ENCODE data around the gene IL17C.
A peak's percentile ranks its signal among the peaks of the same experiment; 100 is the strongest.
"Not testable (repeated sequence)": the region's sequence is repeated elsewhere in the genome, so short reads cannot be mapped to it uniquely, and the experiment has no call there.

IL17C gene

GRCh38 chr16:88658714-88659113 is 20.3 kb downstream of the IL17C start:
- Histone ChIP-seq H3K36me3 (ENCODE audit: control insufficient read depth, insufficient read depth, low read length) (peaks cover 5% of the 10 kb centered on the region), H3K9me3 (ENCODE audit: control insufficient read depth, low read length) (no peaks in the 10 kb centered on the region), H3K4me3 (ENCODE audit: insufficient read depth, low read depth, low read length) (no peak overlapping the region), H3K4me1 (ENCODE audit: control insufficient read depth, insufficient read depth, low read length) (no peaks in the 10 kb centered on the region), H3K27me3 (ENCODE audit: control insufficient read depth, insufficient read depth, low read length, poor library complexity, severe bottlenecking) (peaks cover under 1% of the 10 kb centered on the region), H3K27ac (ENCODE audit: insufficient read depth, low read depth, low read length, poor library complexity, severe bottlenecking) (no peak overlapping the region)
- WGBS, 2 experiments: 91 to 93% methylated on average over 14 to 15 of the region's 15 CpGs

GRCh38 chr16:88659160-88659559 is 20.8 kb downstream of the IL17C start:
- no peak overlapping the region for H3K27ac ChIP-seq (ENCODE audit: insufficient read depth, low read depth, low read length, poor library complexity, severe bottlenecking)
- 94 to 95% methylated on average over 25 of the region's 25 CpGs for WGBS, 2 experiments

GRCh38 chr16:88661468-88661867 is 23.1 kb downstream of the IL17C start:
- H3K27ac ChIP-seq (ENCODE audit: insufficient read depth, low read depth, low read length, poor library complexity, severe bottlenecking): no peak overlapping the region
- no peak overlapping the region for H3K4me3 ChIP-seq (ENCODE audit: insufficient read depth, low read depth, low read length)
- H3K4me1 ChIP-seq (ENCODE audit: control insufficient read depth, insufficient read depth, low read length): no peaks in the 10 kb centered on the region
- no peaks in the 10 kb centered on the region for H3K9me3 ChIP-seq (ENCODE audit: control insufficient read depth, low read length)
- WGBS, 2 experiments: 85% methylated on average over 8 to 10 of the region's 10 CpGs
- H3K27me3 ChIP-seq (ENCODE audit: control insufficient read depth, insufficient read depth, low read length, poor library complexity, severe bottlenecking): peaks cover 6% of the 10 kb centered on the region
- H3K36me3 ChIP-seq (ENCODE audit: control insufficient read depth, insufficient read depth, low read length): no peaks in the 10 kb centered on the region

More at GRCh38 chr16:88659160-88659559, 20.8 kb downstream of the IL17C start:
- H3K4me3 ChIP-seq (ENCODE audit: insufficient read depth, low read depth, low read length): no peak overlapping the region
- H3K9me3 ChIP-seq (ENCODE audit: control insufficient read depth, low read length): no peaks in the 10 kb centered on the region
- peaks cover 5% of the 10 kb centered on the region for H3K27me3 ChIP-seq (ENCODE audit: control insufficient read depth, insufficient read depth, low read length, poor library complexity, severe bottlenecking)
- H3K4me1 ChIP-seq (ENCODE audit: control insufficient read depth, insufficient read depth, low read length): no peaks in the 10 kb centered on the region
- peaks cover 5% of the 10 kb centered on the region for H3K36me3 ChIP-seq (ENCODE audit: control insufficient read depth, insufficient read depth, low read length)

- WGBS, 2 experiments: 2 to 3% methylated on average over 49 of the region's 49 CpGs
- H3K36me3 ChIP-seq (ENCODE audit: control insufficient read depth, insufficient read depth, low read length): no peaks in the 10 kb centered on the region
- no peaks in the 10 kb centered on the region for H3K9me3 ChIP-seq (ENCODE audit: control insufficient read depth, low read length)
These were observed 24.0 kb downstream of the IL17C start for GRCh38 chr16:88662222-88662842.

GRCh38 chr16:88662843-88663606 is 24.7 kb downstream of the IL17C start, which contains the start of gene MVD:
Gene MVD, minus strand, starts transcription at chr16:88663091. Its CDS starts 11 bp downstream, at chr16:88663080.
- Histone ChIP-seq H3K4me1 (ENCODE audit: control insufficient read depth, insufficient read depth, low read length) (no peaks in the 10 kb centered on the region), H3K4me3 (ENCODE audit: insufficient read depth, low read depth, low read length) (peak within 1 kb of the TSS; percentile 72), H3K27me3 (ENCODE audit: control insufficient read depth, insufficient read depth, low read length, poor library complexity, severe bottlenecking) (peaks cover 6% of the 10 kb centered on the region), H3K27ac (ENCODE audit: insufficient read depth, low read depth, low read length, poor library complexity, severe bottlenecking) (no peak within 1 kb of the TSS), H3K36me3 (ENCODE audit: control insufficient read depth, insufficient read depth, low read length) (no peaks in the 10 kb centered on the region), H3K9me3 (ENCODE audit: control insufficient read depth, low read length) (no peaks in the 10 kb centered on the region)
- WGBS, 2 experiments: 0% methylated on average over 88 of the region's 88 CpGs

More at GRCh38 chr16:88662222-88662842, 24.0 kb downstream of the IL17C start:
- Histone ChIP-seq H3K27ac (ENCODE audit: insufficient read depth, low read depth, low read length, poor library complexity, severe bottlenecking) (no peak overlapping the region), H3K4me1 (ENCODE audit: control insufficient read depth, insufficient read depth, low read length) (no peaks in the 10 kb centered on the region), H3K4me3 (ENCODE audit: insufficient read depth, low read depth, low read length) (peak overlapping the region; percentile 72), H3K27me3 (ENCODE audit: control insufficient read depth, insufficient read depth, low read length, poor library complexity, severe bottlenecking) (peaks cover 6% of the 10 kb centered on the region)

- no peak overlapping the region for H3K4me3 ChIP-seq (ENCODE audit: insufficient read depth, low read depth, low read length)
- H3K9me3 ChIP-seq (ENCODE audit: control insufficient read depth, low read length): no peaks in the 10 kb centered on the region
- peaks cover 6% of the 10 kb centered on the region for H3K27me3 ChIP-seq (ENCODE audit: control insufficient read depth, insufficient read depth, low read length, poor library complexity, severe bottlenecking)
- no peak overlapping the region for H3K27ac ChIP-seq (ENCODE audit: insufficient read depth, low read depth, low read length, poor library complexity, severe bottlenecking)
- no peaks in the 10 kb centered on the region for H3K36me3 ChIP-seq (ENCODE audit: control insufficient read depth, insufficient read depth, low read length)
- no peaks in the 10 kb centered on the region for H3K4me1 ChIP-seq (ENCODE audit: control insufficient read depth, insufficient read depth, low read length)
- WGBS, 2 experiments: 95 to 96% methylated on average over 4 of the region's 4 CpGs
These were observed 26.8 kb downstream of the IL17C start for GRCh38 chr16:88665148-88665547.

GRCh38 chr16:88665570-88665969 is 27.2 kb downstream of the IL17C start:
- H3K4me3 ChIP-seq (ENCODE audit: insufficient read depth, low read depth, low read length): no peak overlapping the region
- no peaks in the 10 kb centered on the region for H3K9me3 ChIP-seq (ENCODE audit: control insufficient read depth, low read length)
- H3K4me1 ChIP-seq (ENCODE audit: control insufficient read depth, insufficient read depth, low read length): no peaks in the 10 kb centered on the region
- WGBS, 2 experiments: 95 to 96% methylated on average over 3 of the region's 3 CpGs
- H3K27me3 ChIP-seq (ENCODE audit: control insufficient read depth, insufficient read depth, low read length, poor library complexity, severe bottlenecking): peaks cover 6% of the 10 kb centered on the region
- H3K27ac ChIP-seq (ENCODE audit: insufficient read depth, low read depth, low read length, poor library complexity, severe bottlenecking): no peak overlapping the region
- H3K36me3 ChIP-seq (ENCODE audit: control insufficient read depth, insufficient read depth, low read length): no peaks in the 10 kb centered on the region

GRCh38 chr16:88667461-88667860 is 29.1 kb downstream of the IL17C start:
- H3K27ac ChIP-seq (ENCODE audit: insufficient read depth, low read depth, low read length, poor library complexity, severe bottlenecking): no peak overlapping the region
- H3K27me3 ChIP-seq (ENCODE audit: control insufficient read depth, insufficient read depth, low read length, poor library complexity, severe bottlenecking): peaks cover 6% of the 10 kb centered on the region
- no peak overlapping the region for H3K4me3 ChIP-seq (ENCODE audit: insufficient read depth, low read depth, low read length)
- H3K4me1 ChIP-seq (ENCODE audit: control insufficient read depth, insufficient read depth, low read length): peaks cover 2% of the 10 kb centered on the region
- H3K36me3 ChIP-seq (ENCODE audit: control insufficient read depth, insufficient read depth, low read length): no peaks in the 10 kb centered on the region
- WGBS, 2 experiments: 72 to 79% methylated on average over 5 of the region's 5 CpGs
- H3K9me3 ChIP-seq (ENCODE audit: control insufficient read depth, low read length): no peaks in the 10 kb centered on the region

GRCh38 chr16:88669493-88669892 is 31.1 kb downstream of the IL17C start:
- not testable (repeated sequence) for H3K9me3 ChIP-seq (ENCODE audit: control insufficient read depth, low read length); H3K4me3 ChIP-seq (ENCODE audit: insufficient read depth, low read depth, low read length); H3K36me3 ChIP-seq (ENCODE audit: control insufficient read depth, insufficient read depth, low read length); H3K27me3 ChIP-seq (ENCODE audit: control insufficient read depth, insufficient read depth, low read length, poor library complexity, severe bottlenecking); H3K4me1 ChIP-seq (ENCODE audit: control insufficient read depth, insufficient read depth, low read length); H3K27ac ChIP-seq (ENCODE audit: insufficient read depth, low read depth, low read length, poor library complexity, severe bottlenecking)
- WGBS, 2 experiments: 78 to 94% methylated on average over 6 to 7 of the region's 8 CpGs

GRCh38 chr16:88669980-88670379 is 31.6 kb downstream of the IL17C start:
- WGBS, 2 experiments: 93 to 94% methylated on average over 10 of the region's 10 CpGs
- Histone ChIP-seq H3K9me3 (ENCODE audit: control insufficient read depth, low read length) (no peaks in the 10 kb centered on the region), H3K36me3 (ENCODE audit: control insufficient read depth, insufficient read depth, low read length) (no peaks in the 10 kb centered on the region), H3K4me3 (ENCODE audit: insufficient read depth, low read depth, low read length) (no peak overlapping the region), H3K4me1 (ENCODE audit: control insufficient read depth, insufficient read depth, low read length) (peaks cover 5% of the 10 kb centered on the region), H3K27ac (ENCODE audit: insufficient read depth, low read depth, low read length, poor library complexity, severe bottlenecking) (no peak overlapping the region), H3K27me3 (ENCODE audit: control insufficient read depth, insufficient read depth, low read length, poor library complexity, severe bottlenecking) (no peaks in the 10 kb centered on the region)

Measured in ectodermal cell (in vitro differentiated cells).